Measurements from ENCODE around the gene GRK5. TPM values are rescaled to one million over a fixed set of nuclear protein-coding genes. Genes with fewer than 3 reads are reported as not detected.
"Not testable (repeated sequence)": the region's sequence is repeated elsewhere in the genome, so short reads cannot be mapped to it uniquely, and the experiment has no call there.

The GRK5 gene
- total RNA-seq, 2 donors from 2014 or later = 9.1 to 11.9 TPM

DNA sequence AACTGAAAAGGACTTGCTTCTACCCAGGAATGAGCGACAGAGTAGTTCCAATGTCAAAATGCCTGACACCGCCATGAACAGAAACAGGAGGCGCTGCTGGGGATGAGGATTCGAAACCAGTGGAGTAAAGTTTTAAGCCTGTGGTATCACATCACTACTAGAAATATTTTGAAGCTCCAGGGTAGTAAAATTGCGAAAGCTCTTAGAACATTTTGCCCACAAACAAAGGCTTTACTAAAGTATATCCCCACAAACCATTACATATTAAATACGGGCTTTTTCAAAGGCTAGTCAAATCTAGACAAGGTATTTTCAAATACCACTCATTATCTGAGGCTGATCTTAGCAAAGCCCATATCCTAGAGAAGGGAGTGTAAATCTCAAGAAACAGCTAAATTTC lies 31.2 kb upstream of the GRK5 start:
- Mint-ChIP-seq H3K9me3 (peaks cover 1% of the 10 kb centered on the region), H3K27ac (peak overlapping the region; percentile 36), H3K27me3 (ENCODE audit: insufficient read depth) (no peaks in the 10 kb centered on the region), H3K36me3 (ENCODE audit: low read depth) (peaks cover 44% of the 10 kb centered on the region), H3K4me1 (peaks cover 21% of the 10 kb centered on the region), H3K4me3 (peak overlapping the region; percentile 87)
- 94 to 100% methylated on average over 4 to 6 of the region's 6 CpGs for WGBS, 2 experiments (ENCODE audit: insufficient coverage in 1 of 2, insufficient read length in 1 of 2)
- TF ChIP-seq, protein P1, sequence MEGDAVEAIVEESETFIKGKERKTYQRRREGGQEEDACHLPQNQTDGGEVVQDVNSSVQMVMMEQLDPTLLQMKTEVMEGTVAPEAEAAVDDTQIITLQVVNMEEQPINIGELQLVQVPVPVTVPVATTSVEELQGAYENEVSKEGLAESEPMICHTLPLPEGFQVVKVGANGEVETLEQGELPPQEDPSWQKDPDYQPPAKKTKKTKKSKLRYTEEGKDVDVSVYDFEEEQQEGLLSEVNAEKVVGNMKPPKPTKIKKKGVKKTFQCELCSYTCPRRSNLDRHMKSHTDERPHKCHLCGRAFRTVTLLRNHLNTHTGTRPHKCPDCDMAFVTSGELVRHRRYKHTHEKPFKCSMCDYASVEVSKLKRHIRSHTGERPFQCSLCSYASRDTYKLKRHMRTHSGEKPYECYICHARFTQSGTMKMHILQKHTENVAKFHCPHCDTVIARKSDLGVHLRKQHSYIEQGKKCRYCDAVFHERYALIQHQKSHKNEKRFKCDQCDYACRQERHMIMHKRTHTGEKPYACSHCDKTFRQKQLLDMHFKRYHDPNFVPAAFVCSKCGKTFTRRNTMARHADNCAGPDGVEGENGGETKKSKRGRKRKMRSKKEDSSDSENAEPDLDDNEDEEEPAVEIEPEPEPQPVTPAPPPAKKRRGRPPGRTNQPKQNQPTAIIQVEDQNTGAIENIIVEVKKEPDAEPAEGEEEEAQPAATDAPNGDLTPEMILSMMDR (conservative IDR thresholded peaks at IDR 0.05) = no peak
- H3K4me1 ChIP-seq (ENCODE audit: control insufficient read depth, insufficient read depth, low read length) = peaks cover 14% of the 10 kb centered on the region
- peaks cover 39% of the 10 kb centered on the region for H3K36me3 ChIP-seq (ENCODE audit: control insufficient read depth, insufficient read depth, low read length)
- no peaks in the 10 kb centered on the region for H3K9me3 ChIP-seq (ENCODE audit: control insufficient read depth, low read length)
- no peak overlapping the region for H3K9ac ChIP-seq (ENCODE audit: extremely low read depth, low read length, poor library complexity, severe bottlenecking)
- no peak overlapping the region for H3K27ac ChIP-seq (ENCODE audit: low read depth, low read length)
- no peak for DNase-seq
- H3K4me3 ChIP-seq (ENCODE audit: low read length) = peak overlapping the region; percentile 35
- no peaks in the 10 kb centered on the region for H3K27me3 ChIP-seq (ENCODE audit: control insufficient read depth, insufficient read depth, low read length, poor library complexity, severe bottlenecking)

- H3K9me3 ChIP-seq (ENCODE audit: control insufficient read depth, low read length) = no peaks in the 10 kb centered on the region
- peak overlapping the region; percentile 87 for H3K4me3 Mint-ChIP-seq
- TF ChIP-seq, protein P1 (conservative IDR thresholded peaks at IDR 0.05) = no peak
- H3K4me1 ChIP-seq (ENCODE audit: control insufficient read depth, insufficient read depth, low read length) = peaks cover 14% of the 10 kb centered on the region
- peaks cover 30% of the 10 kb centered on the region for H3K36me3 Mint-ChIP-seq (ENCODE audit: low read depth)
- H3K4me3 ChIP-seq (ENCODE audit: low read length) = peak overlapping the region; percentile 95
- no peaks in the 10 kb centered on the region for H3K27me3 Mint-ChIP-seq (ENCODE audit: insufficient read depth)
- peaks cover 24% of the 10 kb centered on the region for H3K36me3 ChIP-seq (ENCODE audit: control insufficient read depth, insufficient read depth, low read length)
- DNase-seq = no peak
- 11 to 22% methylated on average over 15 to 21 of the region's 21 CpGs for WGBS, 2 experiments (ENCODE audit: insufficient coverage in 1 of 2, insufficient read length in 1 of 2)
- peak overlapping the region; percentile 56 for H3K9ac ChIP-seq (ENCODE audit: extremely low read depth, low read length, poor library complexity, severe bottlenecking)
- H3K4me1 Mint-ChIP-seq = peaks cover 21% of the 10 kb centered on the region
- no peaks in the 10 kb centered on the region for H3K27me3 ChIP-seq (ENCODE audit: control insufficient read depth, insufficient read depth, low read length, poor library complexity, severe bottlenecking)
- H3K27ac ChIP-seq (ENCODE audit: low read depth, low read length) = peak overlapping the region; percentile 76
- peaks cover 8% of the 10 kb centered on the region for H3K9me3 Mint-ChIP-seq
- H3K27ac Mint-ChIP-seq = peak overlapping the region; percentile 94
These were observed 29.5 kb upstream of the GRK5 start for GRCh38 chr10:119177708-119178371.

DNA sequence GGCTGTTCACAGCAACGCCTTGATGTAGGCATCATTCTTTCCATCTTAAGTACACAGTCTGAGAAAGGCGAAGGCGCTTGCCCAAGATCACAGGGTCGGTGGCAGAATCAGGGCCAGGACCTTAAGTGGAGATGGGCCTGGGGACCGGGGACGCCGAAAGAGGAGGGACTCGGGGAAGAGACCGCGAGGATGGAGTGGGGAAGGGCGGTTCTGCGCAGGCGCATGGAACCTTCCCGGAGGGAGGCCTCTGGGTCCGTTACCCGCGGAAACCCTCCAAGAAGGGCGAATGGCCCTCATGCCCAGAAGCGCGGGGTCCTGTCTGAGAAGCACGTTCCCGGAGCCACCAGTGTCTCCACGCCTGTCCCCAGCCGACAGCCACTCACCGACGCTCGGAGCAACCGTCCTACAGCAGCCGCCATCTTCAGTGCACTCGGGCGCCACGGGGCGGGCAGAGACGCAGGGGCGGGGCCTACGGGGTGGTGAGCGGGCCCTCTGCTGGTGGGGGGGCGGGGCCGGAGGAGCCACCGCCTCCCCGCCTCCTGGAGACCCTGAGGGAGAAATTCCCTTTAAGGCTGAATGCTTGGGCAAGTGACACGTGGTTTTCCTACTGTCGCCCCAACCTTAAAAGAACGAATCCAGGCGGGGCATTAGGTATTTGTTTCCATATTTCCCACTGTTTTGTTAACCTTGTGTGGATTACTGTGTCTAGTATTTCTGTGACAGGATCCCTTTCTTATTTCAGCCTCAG lies 28.8 kb upstream of the GRK5 start, which contains the start of gene PRDX3:
Gene PRDX3, minus strand, starts transcription at position 441 of the 748 bp plus-strand sequence. Its CDS starts 22 bp downstream, at position 419.
- Histone ChIP-seq H3K9me3 (ENCODE audit: control insufficient read depth, low read length) (no peaks in the 10 kb centered on the region), H3K4me3 (ENCODE audit: low read length) (peak within 1 kb of the TSS; percentile 95), H3K27ac (ENCODE audit: low read depth, low read length) (peak within 1 kb of the TSS; percentile 76), H3K9ac (ENCODE audit: extremely low read depth, low read length, poor library complexity, severe bottlenecking) (peak within 1 kb of the TSS; percentile 56), H3K4me1 (ENCODE audit: control insufficient read depth, insufficient read depth, low read length) (peaks cover 14% of the 10 kb centered on the region), H3K27me3 (ENCODE audit: control insufficient read depth, insufficient read depth, low read length, poor library complexity, severe bottlenecking) (no peaks in the 10 kb centered on the region), H3K36me3 (ENCODE audit: control insufficient read depth, insufficient read depth, low read length) (peaks cover 17% of the 10 kb centered on the region)
- TF ChIP-seq, protein P1 (conservative IDR thresholded peaks at IDR 0.05) = peak; percentile 21
- peaks cover 27% of the 10 kb centered on the region for H3K36me3 Mint-ChIP-seq (ENCODE audit: low read depth)
- peak within 1 kb of the TSS; percentile 87 for H3K4me3 Mint-ChIP-seq
- H3K9me3 Mint-ChIP-seq = peaks cover 13% of the 10 kb centered on the region
- 0% methylated on average over 19 to 45 of the region's 45 CpGs for WGBS, 2 experiments (ENCODE audit: insufficient coverage in 1 of 2, insufficient read length in 1 of 2)
- peak within 1 kb of the TSS; percentile 94 for H3K27ac Mint-ChIP-seq
- peaks cover 21% of the 10 kb centered on the region for H3K4me1 Mint-ChIP-seq
- H3K27me3 Mint-ChIP-seq (ENCODE audit: insufficient read depth) = no peaks in the 10 kb centered on the region
- peak; percentile 97 for DNase-seq

- H3K9me3 ChIP-seq (ENCODE audit: control insufficient read depth, low read length); DNase-seq; H3K27me3 ChIP-seq (ENCODE audit: control insufficient read depth, insufficient read depth, low read length, poor library complexity, severe bottlenecking); H3K9ac ChIP-seq (ENCODE audit: extremely low read depth, low read length, poor library complexity, severe bottlenecking); H3K27me3 Mint-ChIP-seq (ENCODE audit: insufficient read depth); H3K27ac ChIP-seq (ENCODE audit: low read depth, low read length); H3K4me1 ChIP-seq (ENCODE audit: control insufficient read depth, insufficient read depth, low read length); H3K4me3 Mint-ChIP-seq; H3K27ac Mint-ChIP-seq; H3K4me3 ChIP-seq (ENCODE audit: low read length); H3K4me1 Mint-ChIP-seq: not testable (repeated sequence)
- Mint-ChIP-seq H3K36me3 (ENCODE audit: low read depth) (peaks cover 13% of the 10 kb centered on the region), H3K9me3 (peaks cover 21% of the 10 kb centered on the region)
- H3K36me3 ChIP-seq (ENCODE audit: control insufficient read depth, insufficient read depth, low read length) = peaks cover 11% of the 10 kb centered on the region
- WGBS, 2 experiments (ENCODE audit: insufficient coverage in 1 of 2, insufficient read length in 1 of 2) = 88 to 95% methylated on average over 4 to 5 of the region's 7 CpGs
These were observed 26.4 kb upstream of the GRK5 start for GRCh38 chr10:119180850-119181400.

Data from endodermal cell (in vitro differentiated cells).